PC-9 (cell line): ENCODE measurements around the gene LY6G6F.

Experiments
- EZH2 ChIP-seq: fragments of 200-600 bp; sonication (generic); IDR thresholded peaks from 2 replicates; pipeline ENCODE4 v1.8.0; 2017; ENCODE audit warnings: antibody characterized with exemption, low read depth
- TF ChIP-seq, protein P1 (sequence below): fragments of 200-600 bp; sonication (generic); conservative IDR thresholded peaks from 2 replicates; pipeline ENCODE4 v1.6.1; 2017; ENCODE audit warnings: mixed run types, antibody characterized with exemption, mild to moderate bottlenecking, moderate library complexity

DNA sequence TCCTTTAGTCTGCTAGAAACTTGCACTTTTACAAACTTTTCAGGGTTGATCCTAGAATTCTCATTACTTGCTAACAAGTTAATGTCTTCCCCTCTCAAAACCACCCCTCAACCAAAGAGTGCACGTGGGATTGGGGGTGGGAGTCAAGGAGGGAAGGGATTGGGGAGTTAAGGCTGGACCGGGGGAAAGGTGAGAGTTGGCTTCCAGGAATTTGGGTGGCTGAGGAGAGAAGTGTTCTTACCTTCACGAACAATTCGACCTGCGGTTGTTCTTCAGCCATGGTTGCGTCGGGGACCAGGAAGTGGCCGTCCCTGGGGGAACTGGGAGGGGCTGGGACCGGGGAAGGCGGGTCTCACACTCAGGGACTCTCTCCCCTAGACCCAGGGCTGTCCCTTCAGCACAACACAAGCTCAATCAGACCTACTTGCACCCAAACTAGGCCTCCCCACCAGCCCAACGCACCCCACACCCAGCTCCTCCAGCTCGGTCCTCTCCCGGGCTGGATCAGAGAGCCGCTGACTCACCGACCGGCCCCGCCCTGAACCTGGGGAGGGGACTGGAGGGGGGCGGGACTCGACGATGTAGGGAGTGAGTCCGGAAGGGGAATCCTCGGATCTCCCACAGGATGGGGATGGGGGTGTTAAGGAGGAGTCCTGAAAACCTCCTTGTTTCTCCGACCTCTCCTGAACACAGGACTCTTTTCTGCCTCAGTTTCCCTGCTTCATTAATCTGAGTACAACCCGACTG is 29.5 kb downstream of the LY6G6F start, which contains the start of gene CLIC1:
- TF ChIP-seq, protein P1, sequence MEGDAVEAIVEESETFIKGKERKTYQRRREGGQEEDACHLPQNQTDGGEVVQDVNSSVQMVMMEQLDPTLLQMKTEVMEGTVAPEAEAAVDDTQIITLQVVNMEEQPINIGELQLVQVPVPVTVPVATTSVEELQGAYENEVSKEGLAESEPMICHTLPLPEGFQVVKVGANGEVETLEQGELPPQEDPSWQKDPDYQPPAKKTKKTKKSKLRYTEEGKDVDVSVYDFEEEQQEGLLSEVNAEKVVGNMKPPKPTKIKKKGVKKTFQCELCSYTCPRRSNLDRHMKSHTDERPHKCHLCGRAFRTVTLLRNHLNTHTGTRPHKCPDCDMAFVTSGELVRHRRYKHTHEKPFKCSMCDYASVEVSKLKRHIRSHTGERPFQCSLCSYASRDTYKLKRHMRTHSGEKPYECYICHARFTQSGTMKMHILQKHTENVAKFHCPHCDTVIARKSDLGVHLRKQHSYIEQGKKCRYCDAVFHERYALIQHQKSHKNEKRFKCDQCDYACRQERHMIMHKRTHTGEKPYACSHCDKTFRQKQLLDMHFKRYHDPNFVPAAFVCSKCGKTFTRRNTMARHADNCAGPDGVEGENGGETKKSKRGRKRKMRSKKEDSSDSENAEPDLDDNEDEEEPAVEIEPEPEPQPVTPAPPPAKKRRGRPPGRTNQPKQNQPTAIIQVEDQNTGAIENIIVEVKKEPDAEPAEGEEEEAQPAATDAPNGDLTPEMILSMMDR: no peak
- TF ChIP-seq EZH2: no peak
